Caco-2 (cell line): ENCODE data around the gene GHDC. TPM values are rescaled to one million over a fixed set of nuclear protein-coding genes. Genes with fewer than 3 reads are reported as not detected.

Experiments
- BruUV-seq: library from RNA; stranded (reverse); fragments of 400-500 nt; replicated peaks from 2 replicates; lab custom pipeline; 2021; lab: Mats Ljungman, UMichigan
- CTCF ChIA-PET: fragments of 300-600 bp; sonication (Branson Sonifier 250); formaldehyde crosslinking; loops from one replicate; lab custom pipeline; 2022; ENCODE audit warnings: antibody characterized with exemption; lab: Charles Lee
- POLR2A ChIA-PET: fragments of 300-600 bp; sonication (Branson Sonifier 250); formaldehyde crosslinking; loops from one replicate; lab custom pipeline; 2022; ENCODE audit warnings: antibody characterized with exemption; lab: Charles Lee
- DNase-seq, 2 experiments: peaks; one replicate each; pipeline versions ENCODE4 v3.0.0 to v3.0.0-alpha.2; 2020 to 2022
- H3K27me3 ChIP-seq: replicated peaks from 2 replicates; pipeline ENCODE4 v1.6.0; 2011; ENCODE audit warnings: low read length; ENCODE audit not compliant: control insufficient read depth, insufficient read depth
- H3K36me3 ChIP-seq: 2 replicates; pipeline ENCODE4 v1.5.1; 2011; ENCODE audit warnings: low read length; ENCODE audit not compliant: control insufficient read depth, insufficient read depth
- H3K4me1 ChIP-seq: fragments of 250-450 bp; sonication (Bioruptor Pico); 2 replicates; pipeline ENCODE4 v1.5.1; 2020; ENCODE audit warnings: mild to moderate bottlenecking
- H3K4me3 ChIP-seq: 2 replicates; pipeline ENCODE4 v1.5.1; 2011; ENCODE audit warnings: low read depth, mild to moderate bottlenecking, control low read depth, low read length
- H3K9me3 ChIP-seq: fragments of 250-450 bp; sonication (Bioruptor Pico); 2 replicates; pipeline ENCODE4 v1.5.1; 2020; ENCODE audit warnings: mild to moderate bottlenecking, moderate library complexity
- H3K27ac Mint-ChIP-seq: one replicate; pipeline ENCODE4 v1.8.0; 2022; ENCODE audit warnings: mixed read lengths; ENCODE audit not compliant: unreplicated experiment
- H3K27me3 Mint-ChIP-seq: one replicate; pipeline ENCODE4 v1.8.0; 2022; ENCODE audit warnings: mixed read lengths; ENCODE audit not compliant: insufficient read depth, unreplicated experiment
- H3K36me3 Mint-ChIP-seq: one replicate; pipeline ENCODE4 v1.8.0; 2022; ENCODE audit warnings: mild to moderate bottlenecking, mixed read lengths; ENCODE audit not compliant: insufficient read depth, unreplicated experiment
- H3K4me1 Mint-ChIP-seq: one replicate; pipeline ENCODE4 v1.8.0; 2022; ENCODE audit warnings: low read depth, mixed read lengths; ENCODE audit not compliant: unreplicated experiment
- H3K4me3 Mint-ChIP-seq: one replicate; pipeline ENCODE4 v1.8.0; 2022; ENCODE audit warnings: mild to moderate bottlenecking, moderate library complexity, mixed read lengths; ENCODE audit not compliant: unreplicated experiment
- H3K9me3 Mint-ChIP-seq: one replicate; pipeline ENCODE4 v1.8.0; 2022; ENCODE audit warnings: mixed read lengths; ENCODE audit not compliant: unreplicated experiment
- intact Hi-C: fragments of 100-400 bp; cut with micrococcal nuclease; formaldehyde crosslinking; loops from one replicate; pipeline ENCODE4 v1.10.0; 2022; ENCODE audit not compliant: unreplicated experiment
- total RNA-seq: library from RNA; stranded (reverse); gene quantifications from 2 replicates; pipeline ENCODE4 v1.2.3, GENCODE V29; 2022
- TF ChIP-seq, protein P1 (sequence below), 2 experiments: fragments of 200-600 bp in 1 of 2; IDR thresholded peaks; 1 replicate in 1 of 2; 2 replicates in 1 of 2; pipeline versions ENCODE4 v1.5.1 to v1.8.0; 2011 to 2022; ENCODE audit warnings: antibody characterized with exemption in 1 of 2, control low read depth in 1 of 2, inconsistent platforms in 1 of 2, low read depth in 1 of 2, low read length in 1 of 2, mild to moderate bottlenecking in 1 of 2, moderate library complexity in 1 of 2; ENCODE audit not compliant: insufficient read depth in 1 of 2, severe bottlenecking in 1 of 2, unreplicated experiment in 1 of 2

Gene GHDC
- total RNA-seq, 1 experiment from 2014 or later = 17.7 TPM

GRCh38 chr17:42199416-42200011 lies 5.2 kb upstream of the GHDC start:
- POLR2A ChIA-PET = no interaction called here
- BruUV-seq = no TSS peak

DNA sequence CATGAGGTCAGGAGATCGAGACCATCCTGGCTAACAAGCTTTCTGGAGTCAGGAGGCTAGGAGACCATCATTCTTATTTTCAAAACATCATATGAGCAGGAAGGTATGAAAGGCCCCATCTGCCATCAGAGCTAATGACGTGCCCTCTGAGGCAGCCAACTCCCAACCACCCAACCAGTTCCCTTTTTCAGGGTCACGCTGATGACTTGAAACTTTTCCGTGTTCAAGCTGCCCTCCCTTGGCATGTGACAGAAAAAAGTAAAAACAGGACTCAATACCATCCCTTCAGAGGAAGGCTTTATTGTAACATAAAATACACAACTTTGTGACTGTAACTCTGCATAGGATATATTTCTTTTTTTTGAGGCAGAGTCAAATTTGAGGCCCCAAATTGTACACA lies 4.6 kb upstream of the GHDC start:
- intact Hi-C loops = no loop called here
- H3K9me3 Mint-ChIP-seq = no peaks in the 10 kb centered on the region
- no TSS peak for BruUV-seq
- Histone ChIP-seq H3K4me3 (no peak overlapping the region), H3K36me3 (no peaks in the 10 kb centered on the region; the same call in 1 of the 2 replicates), H3K27me3 (no peaks in the 10 kb centered on the region), H3K4me1 (peaks cover 17% of the 10 kb centered on the region), H3K9me3 (no peaks in the 10 kb centered on the region)
- no peak overlapping the region for H3K4me3 Mint-ChIP-seq
- TF ChIP-seq, protein P1, sequence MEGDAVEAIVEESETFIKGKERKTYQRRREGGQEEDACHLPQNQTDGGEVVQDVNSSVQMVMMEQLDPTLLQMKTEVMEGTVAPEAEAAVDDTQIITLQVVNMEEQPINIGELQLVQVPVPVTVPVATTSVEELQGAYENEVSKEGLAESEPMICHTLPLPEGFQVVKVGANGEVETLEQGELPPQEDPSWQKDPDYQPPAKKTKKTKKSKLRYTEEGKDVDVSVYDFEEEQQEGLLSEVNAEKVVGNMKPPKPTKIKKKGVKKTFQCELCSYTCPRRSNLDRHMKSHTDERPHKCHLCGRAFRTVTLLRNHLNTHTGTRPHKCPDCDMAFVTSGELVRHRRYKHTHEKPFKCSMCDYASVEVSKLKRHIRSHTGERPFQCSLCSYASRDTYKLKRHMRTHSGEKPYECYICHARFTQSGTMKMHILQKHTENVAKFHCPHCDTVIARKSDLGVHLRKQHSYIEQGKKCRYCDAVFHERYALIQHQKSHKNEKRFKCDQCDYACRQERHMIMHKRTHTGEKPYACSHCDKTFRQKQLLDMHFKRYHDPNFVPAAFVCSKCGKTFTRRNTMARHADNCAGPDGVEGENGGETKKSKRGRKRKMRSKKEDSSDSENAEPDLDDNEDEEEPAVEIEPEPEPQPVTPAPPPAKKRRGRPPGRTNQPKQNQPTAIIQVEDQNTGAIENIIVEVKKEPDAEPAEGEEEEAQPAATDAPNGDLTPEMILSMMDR (IDR thresholded peaks at IDR 0.05; ENCODE audit: insufficient read depth in 1 of 2, low read depth in 1 of 2, low read length in 1 of 2, severe bottlenecking in 1 of 2, unreplicated experiment in 1 of 2) = no peak
- no peak for DNase-seq
- ChIA-PET POLR2A (no interaction called here), CTCF (no interaction called here)
- H3K4me1 Mint-ChIP-seq = peaks cover 22% of the 10 kb centered on the region
- peaks cover 35% of the 10 kb centered on the region for H3K36me3 Mint-ChIP-seq
- H3K27ac Mint-ChIP-seq = no peak overlapping the region
- no peaks in the 10 kb centered on the region for H3K27me3 Mint-ChIP-seq

More at GRCh38 chr17:42199416-42200011, 5.2 kb upstream of the GHDC start:
- H3K4me3 Mint-ChIP-seq = no peak overlapping the region
- H3K9me3 Mint-ChIP-seq = no peaks in the 10 kb centered on the region
- intact Hi-C loops = no loop called here
- Histone ChIP-seq H3K4me3 (no peak overlapping the region), H3K27me3 (no peaks in the 10 kb centered on the region), H3K36me3 (no peaks in the 10 kb centered on the region; the same call in 1 of the 2 replicates), H3K9me3 (no peaks in the 10 kb centered on the region), H3K4me1 (peaks cover 16% of the 10 kb centered on the region)
- no peaks in the 10 kb centered on the region for H3K27me3 Mint-ChIP-seq
- TF ChIP-seq, protein P1 (IDR thresholded peaks at IDR 0.05; ENCODE audit: insufficient read depth in 1 of 2, low read depth in 1 of 2, low read length in 1 of 2, severe bottlenecking in 1 of 2, unreplicated experiment in 1 of 2) = no peak
- peaks cover 40% of the 10 kb centered on the region for H3K36me3 Mint-ChIP-seq
- peaks cover 16% of the 10 kb centered on the region for H3K4me1 Mint-ChIP-seq
- no peak overlapping the region for H3K27ac Mint-ChIP-seq
- DNase-seq = no peak
- CTCF ChIA-PET = interaction anchor here (0.5 to 1.8 kb wide), 2 partner anchors 15 to 33 kb away, joined by 8 to 10 read pairs; partner anchors contain the start of gene HCRT

DNA sequence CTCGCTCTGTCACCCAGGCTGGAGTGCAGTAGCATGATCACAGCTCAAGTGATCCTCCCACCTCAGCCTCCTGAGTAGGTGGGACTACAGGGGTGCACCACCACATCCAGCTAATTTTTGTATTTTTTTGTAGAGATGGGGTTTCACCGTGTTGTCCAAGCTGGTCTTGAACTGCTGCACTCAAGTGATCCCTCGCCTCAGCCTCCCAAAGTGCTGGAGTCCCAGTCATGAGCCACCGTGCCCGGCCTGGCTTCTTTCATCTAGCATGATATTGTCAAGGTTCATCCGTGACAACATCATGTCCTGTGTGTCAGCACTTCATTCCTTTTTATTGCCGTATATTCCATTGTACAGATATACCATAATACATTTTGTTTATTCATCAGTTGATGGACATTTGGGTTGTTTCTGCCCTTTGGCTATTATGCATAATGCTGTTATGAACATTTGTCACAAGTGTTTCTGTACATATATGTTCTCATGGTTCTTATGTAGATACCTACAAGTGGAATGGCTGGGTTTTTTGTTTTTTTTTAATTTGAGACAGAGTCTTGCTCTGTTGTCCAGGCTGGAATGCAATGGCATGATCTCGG lies 3.4 kb upstream of the GHDC start:
- Histone ChIP-seq H3K4me1 (peaks cover 23% of the 10 kb centered on the region), H3K4me3 (no peak overlapping the region), H3K27me3 (no peaks in the 10 kb centered on the region), H3K9me3 (no peaks in the 10 kb centered on the region), H3K36me3 (no peaks in the 10 kb centered on the region; the same call in 1 of the 2 replicates)
- TF ChIP-seq, protein P1 (IDR thresholded peaks at IDR 0.05; ENCODE audit: insufficient read depth in 1 of 2, low read depth in 1 of 2, low read length in 1 of 2, severe bottlenecking in 1 of 2, unreplicated experiment in 1 of 2) = no peak
- Mint-ChIP-seq H3K27ac (no peak overlapping the region), H3K36me3 (peaks cover 24% of the 10 kb centered on the region), H3K4me3 (no peak overlapping the region), H3K9me3 (no peaks in the 10 kb centered on the region), H3K27me3 (no peaks in the 10 kb centered on the region), H3K4me1 (peaks cover 30% of the 10 kb centered on the region)
- CTCF ChIA-PET = no interaction called here
- POLR2A ChIA-PET = no interaction called here
- intact Hi-C loops = no loop called here
- BruUV-seq = no TSS peak
- DNase-seq = no peak
